Activated naive CD4-positive, alpha-beta T cell treated with anti-CD3 and anti-CD28 coated beads, Interleukin-2, amount 50 U/mL, for 24 hours (primary cell): Measurements from ENCODE around the gene IMMP2L.
A peak's percentile ranks its signal among the peaks of the same experiment; 100 is the strongest.

Experiments
- H3K27ac Mint-ChIP-seq: one replicate; pipeline ENCODE4 v1.8.0; 2021; ENCODE audit warnings: mild to moderate bottlenecking, mixed read lengths
- H3K27me3 Mint-ChIP-seq: one replicate; pipeline ENCODE4 v1.8.0; 2021; ENCODE audit warnings: mixed read lengths
- H3K36me3 Mint-ChIP-seq: one replicate; pipeline ENCODE4 v1.8.0; 2021; ENCODE audit warnings: mixed read lengths
- H3K4me1 Mint-ChIP-seq: one replicate; pipeline ENCODE4 v1.8.0; 2021; ENCODE audit warnings: mixed read lengths
- H3K4me3 Mint-ChIP-seq: one replicate; pipeline ENCODE4 v1.8.0; 2021; ENCODE audit warnings: mild to moderate bottlenecking, mixed read lengths
- H3K9me3 Mint-ChIP-seq: one replicate; pipeline ENCODE4 v1.8.0; 2021; ENCODE audit warnings: mixed read lengths

Gene IMMP2L

DNA sequence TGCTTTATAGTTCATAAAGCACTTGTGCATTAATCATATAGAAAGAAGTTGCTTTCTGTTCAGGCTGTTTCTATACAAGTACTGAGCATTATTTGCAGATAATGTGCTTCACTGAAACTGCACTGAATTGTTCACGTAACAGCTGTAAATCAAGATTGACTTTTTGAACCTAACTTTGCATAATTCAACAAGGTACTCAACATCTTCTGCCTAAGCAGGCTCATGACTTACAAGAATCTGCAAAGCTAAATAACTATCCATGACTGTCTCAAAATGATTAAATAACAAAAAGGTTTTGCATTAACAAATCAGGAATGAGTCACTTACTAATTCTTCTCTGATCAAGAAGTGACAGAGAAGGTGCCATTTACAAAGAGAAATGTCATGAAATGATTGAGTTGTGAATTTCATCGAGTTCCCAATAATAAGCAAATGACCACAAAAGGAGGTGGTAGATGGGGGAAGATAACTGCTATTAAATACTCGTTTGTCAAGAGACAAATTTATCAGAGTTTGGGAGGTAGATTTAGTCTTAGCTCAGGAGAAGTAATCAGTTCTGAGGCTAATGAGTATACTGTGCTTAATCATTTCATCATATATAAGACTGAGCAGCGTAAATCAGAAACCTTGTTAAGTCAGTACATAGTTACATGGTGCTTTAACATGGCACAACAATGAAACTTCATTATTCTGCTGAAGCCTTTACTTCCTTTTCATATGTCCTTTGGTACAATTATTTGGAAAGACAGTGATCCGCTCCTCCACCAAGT is 632.6 kb downstream of the IMMP2L start:
- Mint-ChIP-seq H3K4me1 (peaks cover 30% of the 10 kb centered on the region), H3K27ac (peak overlapping the region; percentile 20), H3K27me3 (no peaks in the 10 kb centered on the region), H3K36me3 (peaks cover 5% of the 10 kb centered on the region), H3K9me3 (no peaks in the 10 kb centered on the region), H3K4me3 (no peak overlapping the region)

GRCh38 chr7:110922906-110923305 is 639.4 kb downstream of the IMMP2L start:
- Mint-ChIP-seq H3K27me3 (no peaks in the 10 kb centered on the region), H3K27ac (no peak overlapping the region), H3K4me1 (peaks cover 23% of the 10 kb centered on the region), H3K4me3 (no peak overlapping the region), H3K9me3 (no peaks in the 10 kb centered on the region), H3K36me3 (peaks cover 7% of the 10 kb centered on the region)

DNA sequence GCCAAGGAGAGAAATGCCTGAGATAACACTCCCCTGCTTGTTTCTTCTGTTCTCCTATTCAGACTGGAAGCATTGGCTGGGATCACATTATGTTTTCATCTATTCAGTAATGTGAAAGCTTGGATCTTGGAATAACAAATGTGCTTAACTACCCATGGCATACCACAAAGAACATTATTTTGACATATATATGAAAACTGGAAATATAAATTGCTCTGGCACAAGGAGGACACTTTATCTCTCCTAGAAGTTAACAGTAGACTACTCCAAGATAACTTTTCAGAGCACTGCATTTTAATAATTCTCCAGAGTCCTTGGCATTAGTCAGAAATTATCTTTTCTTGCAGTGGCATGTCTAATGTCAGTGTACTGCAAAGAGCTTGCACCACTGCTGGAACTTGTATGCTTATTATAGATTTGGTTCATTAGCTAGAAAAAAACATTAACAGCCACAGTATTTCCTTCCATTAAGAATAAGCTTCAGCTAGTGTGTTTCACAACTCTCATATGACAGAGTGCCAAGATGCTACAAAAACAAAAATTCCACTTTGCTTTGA is 640.6 kb downstream of the IMMP2L start:
- Mint-ChIP-seq H3K27me3 (no peaks in the 10 kb centered on the region), H3K27ac (no peak overlapping the region), H3K4me1 (peaks cover 15% of the 10 kb centered on the region), H3K9me3 (no peaks in the 10 kb centered on the region), H3K36me3 (peaks cover 7% of the 10 kb centered on the region), H3K4me3 (no peak overlapping the region)

- no peaks in the 10 kb centered on the region for H3K27me3 Mint-ChIP-seq
- H3K9me3 Mint-ChIP-seq = no peaks in the 10 kb centered on the region
- peaks cover 15% of the 10 kb centered on the region for H3K4me1 Mint-ChIP-seq
- H3K4me3 Mint-ChIP-seq = no peak overlapping the region
- peaks cover 7% of the 10 kb centered on the region for H3K36me3 Mint-ChIP-seq
- no peak overlapping the region for H3K27ac Mint-ChIP-seq
These were observed 643.2 kb downstream of the IMMP2L start for GRCh38 chr7:110918949-110919548.

GRCh38 chr7:110914263-110914662 is 648.0 kb downstream of the IMMP2L start:
- Mint-ChIP-seq H3K4me3 (no peak overlapping the region), H3K27me3 (no peaks in the 10 kb centered on the region), H3K9me3 (no peaks in the 10 kb centered on the region), H3K4me1 (peaks cover 16% of the 10 kb centered on the region), H3K36me3 (peaks cover 4% of the 10 kb centered on the region), H3K27ac (no peak overlapping the region)

- Mint-ChIP-seq H3K27ac (no peak overlapping the region), H3K9me3 (no peaks in the 10 kb centered on the region), H3K4me1 (peaks cover 10% of the 10 kb centered on the region), H3K36me3 (peaks cover 1% of the 10 kb centered on the region), H3K4me3 (no peak overlapping the region), H3K27me3 (no peaks in the 10 kb centered on the region)
These were observed 650.7 kb downstream of the IMMP2L start for GRCh38 chr7:110911632-110912031.

GRCh38 chr7:110909117-110909516 is 653.2 kb downstream of the IMMP2L start:
- Mint-ChIP-seq H3K27ac (no peak overlapping the region), H3K9me3 (no peaks in the 10 kb centered on the region), H3K4me3 (no peak overlapping the region), H3K4me1 (peaks cover 33% of the 10 kb centered on the region), H3K27me3 (no peaks in the 10 kb centered on the region), H3K36me3 (peaks cover 1% of the 10 kb centered on the region)

DNA sequence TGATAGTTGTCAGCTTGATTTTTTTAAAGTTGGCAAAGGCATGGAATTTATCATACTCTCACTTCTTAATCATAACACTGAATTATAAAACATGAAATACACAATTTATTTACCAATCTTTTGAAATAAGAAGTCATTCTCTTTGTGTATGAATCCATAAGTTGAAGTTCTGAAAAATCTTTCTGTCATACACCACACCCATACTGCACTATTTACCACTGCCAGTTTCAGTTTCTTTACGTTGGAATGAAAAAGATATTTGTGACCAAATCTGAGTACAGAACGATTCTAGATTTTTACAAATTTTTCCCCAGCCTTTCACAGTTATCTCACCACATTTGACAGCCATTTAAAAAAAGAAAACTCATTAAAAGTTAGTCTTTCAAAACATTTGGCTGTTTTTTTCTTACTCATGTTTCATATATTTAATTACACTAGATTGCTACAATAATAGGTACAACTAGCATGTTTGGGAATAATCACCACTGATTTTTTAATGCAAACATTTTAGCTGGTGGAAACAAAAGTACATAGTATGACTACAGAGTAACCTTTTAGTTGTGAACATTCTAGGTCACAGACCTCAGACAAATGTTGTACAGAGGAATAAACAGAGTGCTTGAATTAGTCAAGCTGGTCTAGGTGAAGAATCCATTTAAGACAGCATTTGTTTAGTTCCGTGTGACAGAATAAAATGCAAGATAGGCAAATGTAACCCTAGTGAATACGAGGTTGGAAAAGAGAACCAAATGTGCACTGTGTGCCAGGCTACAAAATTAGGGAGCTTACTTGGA is 656.3 kb downstream of the IMMP2L start:
- no peaks in the 10 kb centered on the region for H3K9me3 Mint-ChIP-seq
- H3K4me3 Mint-ChIP-seq = no peak overlapping the region
- peaks cover 42% of the 10 kb centered on the region for H3K4me1 Mint-ChIP-seq
- no peaks in the 10 kb centered on the region for H3K27me3 Mint-ChIP-seq
- no peaks in the 10 kb centered on the region for H3K36me3 Mint-ChIP-seq
- H3K27ac Mint-ChIP-seq = no peak overlapping the region

DNA sequence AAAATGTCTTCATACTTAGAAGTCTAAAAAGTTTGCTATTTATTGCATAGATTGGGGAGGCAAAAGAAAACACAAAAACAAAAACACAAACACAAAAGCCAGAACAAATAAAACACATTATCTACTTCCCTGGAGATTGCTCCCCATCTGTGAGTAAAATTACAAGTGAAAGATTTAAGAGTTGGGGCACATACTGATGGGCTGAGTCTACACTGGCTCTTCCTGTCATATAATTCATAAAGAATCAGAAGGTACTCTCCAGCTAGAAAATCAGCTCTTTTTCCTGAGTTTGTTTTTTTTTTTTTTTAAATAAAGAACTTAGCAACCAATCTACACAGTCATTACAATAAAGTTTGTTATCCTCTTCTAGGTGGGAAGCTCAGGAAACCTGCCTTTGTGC is 663.8 kb downstream of the IMMP2L start:
- H3K36me3 Mint-ChIP-seq = peaks cover 7% of the 10 kb centered on the region
- H3K27ac Mint-ChIP-seq = no peak overlapping the region
- peaks cover 16% of the 10 kb centered on the region for H3K4me1 Mint-ChIP-seq
- H3K27me3 Mint-ChIP-seq = no peaks in the 10 kb centered on the region
- peaks cover 12% of the 10 kb centered on the region for H3K9me3 Mint-ChIP-seq
- no peak overlapping the region for H3K4me3 Mint-ChIP-seq

DNA sequence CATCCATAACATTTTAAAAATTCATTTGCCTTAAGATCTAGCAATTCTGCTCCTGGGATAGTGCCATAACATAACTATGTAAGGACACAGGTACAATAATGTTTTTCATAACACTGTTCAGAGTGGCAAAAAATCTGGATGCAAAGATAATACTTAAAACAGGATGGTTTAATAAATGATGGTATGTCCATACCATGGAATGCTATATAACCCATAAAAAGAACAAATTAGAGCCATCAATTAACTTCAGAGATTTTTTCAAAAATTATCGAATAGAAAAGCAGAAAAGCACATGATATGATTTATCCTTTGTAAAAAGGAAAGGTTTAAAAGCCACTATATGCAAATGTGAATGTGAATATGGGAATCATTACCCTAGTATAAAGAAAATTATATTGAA is 664.8 kb downstream of the IMMP2L start:
- no peaks in the 10 kb centered on the region for H3K27me3 Mint-ChIP-seq
- no peak overlapping the region for H3K27ac Mint-ChIP-seq
- peaks cover 12% of the 10 kb centered on the region for H3K9me3 Mint-ChIP-seq
- peaks cover 7% of the 10 kb centered on the region for H3K36me3 Mint-ChIP-seq
- H3K4me1 Mint-ChIP-seq = peaks cover 13% of the 10 kb centered on the region
- H3K4me3 Mint-ChIP-seq = no peak overlapping the region

GRCh38 chr7:110894111-110894510 is 668.2 kb downstream of the IMMP2L start:
- Mint-ChIP-seq H3K4me3 (peak overlapping the region; percentile 23), H3K4me1 (peaks cover 39% of the 10 kb centered on the region), H3K9me3 (peaks cover 12% of the 10 kb centered on the region), H3K27ac (peak overlapping the region; percentile 97), H3K27me3 (no peaks in the 10 kb centered on the region), H3K36me3 (peaks cover 7% of the 10 kb centered on the region)

GRCh38 chr7:110891197-110891596 is 671.1 kb downstream of the IMMP2L start:
- peaks cover 39% of the 10 kb centered on the region for H3K4me1 Mint-ChIP-seq
- no peaks in the 10 kb centered on the region for H3K27me3 Mint-ChIP-seq
- peaks cover 7% of the 10 kb centered on the region for H3K9me3 Mint-ChIP-seq
- peak overlapping the region; percentile 47 for H3K4me3 Mint-ChIP-seq
- H3K27ac Mint-ChIP-seq = peak overlapping the region; percentile 92
- peaks cover 4% of the 10 kb centered on the region for H3K36me3 Mint-ChIP-seq

- no peaks in the 10 kb centered on the region for H3K27me3 Mint-ChIP-seq
- peaks cover 39% of the 10 kb centered on the region for H3K4me1 Mint-ChIP-seq
- H3K9me3 Mint-ChIP-seq = peaks cover 7% of the 10 kb centered on the region
- H3K36me3 Mint-ChIP-seq = peaks cover 4% of the 10 kb centered on the region
- peak overlapping the region; percentile 43 for H3K27ac Mint-ChIP-seq
- no peak overlapping the region for H3K4me3 Mint-ChIP-seq
These were observed 672.2 kb downstream of the IMMP2L start for GRCh38 chr7:110890101-110890500.

DNA sequence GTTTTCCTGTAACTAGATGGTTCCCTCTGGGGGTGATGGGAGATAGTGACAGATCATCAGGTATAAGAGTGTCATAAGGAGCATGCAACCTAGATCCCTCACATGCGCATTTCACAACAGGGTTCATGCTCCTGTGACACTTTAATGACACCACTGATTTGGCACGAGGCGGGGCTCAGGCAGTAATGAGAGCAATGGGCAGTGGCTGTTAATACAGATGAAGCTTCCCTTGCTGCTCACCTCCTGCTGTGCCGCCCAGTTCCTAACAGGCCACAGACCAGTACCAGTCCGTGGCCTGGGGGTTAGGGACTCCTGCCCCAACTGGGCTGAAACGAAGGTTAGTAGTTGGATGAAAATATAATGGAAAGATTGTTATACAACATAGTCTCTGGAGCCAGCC is 673.0 kb downstream of the IMMP2L start:
- H3K9me3 Mint-ChIP-seq = peaks cover 6% of the 10 kb centered on the region
- H3K27ac Mint-ChIP-seq = no peak overlapping the region
- peaks cover 34% of the 10 kb centered on the region for H3K4me1 Mint-ChIP-seq
- H3K4me3 Mint-ChIP-seq = no peak overlapping the region
- peaks cover 2% of the 10 kb centered on the region for H3K36me3 Mint-ChIP-seq
- H3K27me3 Mint-ChIP-seq = no peaks in the 10 kb centered on the region

- Mint-ChIP-seq H3K27ac (peak overlapping the region; percentile 35), H3K27me3 (no peaks in the 10 kb centered on the region), H3K4me3 (no peak overlapping the region), H3K36me3 (no peaks in the 10 kb centered on the region), H3K4me1 (peaks cover 27% of the 10 kb centered on the region), H3K9me3 (no peaks in the 10 kb centered on the region)
These were observed 673.7 kb downstream of the IMMP2L start for GRCh38 chr7:110888641-110889040.

- Mint-ChIP-seq H3K9me3 (no peaks in the 10 kb centered on the region), H3K4me1 (peaks cover 10% of the 10 kb centered on the region), H3K27me3 (no peaks in the 10 kb centered on the region), H3K27ac (no peak overlapping the region), H3K4me3 (no peak overlapping the region), H3K36me3 (no peaks in the 10 kb centered on the region)
These were observed 676.8 kb downstream of the IMMP2L start for GRCh38 chr7:110885474-110885873.
